GM18951 (cell line): ENCODE measurements around the gene UGT1A10.

ENCODE experiments used
- POLR2A ChIP-seq: IDR thresholded peaks from 4 replicates; pipeline ENCODE4 v1.6.1; 2011; ENCODE audit warnings: mild to moderate bottlenecking; ENCODE audit not compliant: insufficient read length, insufficient read depth; ENCODE audit errors: extremely low read depth
- in situ Hi-C: fragments of 300-500 bp; cut with MboI; formaldehyde crosslinking; loops from one replicate; pipeline ENCODE4 v1.12.0; 2022; ENCODE audit warnings: low sequenced_read_pairs, mixed read lengths, inconsistent platforms; ENCODE audit not compliant: unreplicated experiment

Gene UGT1A10

DNA sequence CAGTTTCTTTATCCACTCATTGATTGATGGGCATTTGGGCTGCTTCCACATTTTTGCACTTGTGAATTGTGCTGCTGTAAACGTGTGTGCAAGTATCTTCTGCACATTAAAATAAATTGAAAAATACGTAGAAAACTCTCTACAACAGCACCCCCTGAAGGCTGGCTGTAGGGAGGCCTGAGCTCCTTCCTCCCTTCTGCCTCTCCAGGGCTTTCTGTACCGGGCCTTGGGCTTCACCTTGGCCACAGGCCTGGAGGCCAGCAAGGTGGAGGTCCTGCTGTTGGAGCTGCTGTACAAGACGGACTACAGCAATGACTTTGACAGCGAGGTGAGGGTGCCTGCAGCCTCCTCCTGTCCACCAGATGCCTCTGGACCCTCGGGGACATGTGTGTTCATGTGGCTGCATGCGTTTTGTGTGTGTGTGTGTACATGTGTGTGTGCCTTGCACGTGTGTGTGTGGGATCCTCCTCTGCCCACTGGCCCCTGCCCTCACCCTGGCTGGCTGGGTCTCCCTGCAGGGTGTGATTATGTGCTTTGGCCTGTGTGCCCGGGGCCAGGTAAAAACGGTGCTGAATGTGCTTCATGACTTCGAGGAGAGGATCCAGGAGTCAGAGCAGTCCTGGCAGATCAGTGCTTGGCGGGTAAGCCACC is 171.1 kb downstream of the UGT1A10 start:
- in situ Hi-C loops = loop anchor here (10.0 kb wide), 1 partner anchor 343 kb away; no protein-coding TSS in a partner anchor
- TF ChIP-seq POLR2A = no peak

DNA sequence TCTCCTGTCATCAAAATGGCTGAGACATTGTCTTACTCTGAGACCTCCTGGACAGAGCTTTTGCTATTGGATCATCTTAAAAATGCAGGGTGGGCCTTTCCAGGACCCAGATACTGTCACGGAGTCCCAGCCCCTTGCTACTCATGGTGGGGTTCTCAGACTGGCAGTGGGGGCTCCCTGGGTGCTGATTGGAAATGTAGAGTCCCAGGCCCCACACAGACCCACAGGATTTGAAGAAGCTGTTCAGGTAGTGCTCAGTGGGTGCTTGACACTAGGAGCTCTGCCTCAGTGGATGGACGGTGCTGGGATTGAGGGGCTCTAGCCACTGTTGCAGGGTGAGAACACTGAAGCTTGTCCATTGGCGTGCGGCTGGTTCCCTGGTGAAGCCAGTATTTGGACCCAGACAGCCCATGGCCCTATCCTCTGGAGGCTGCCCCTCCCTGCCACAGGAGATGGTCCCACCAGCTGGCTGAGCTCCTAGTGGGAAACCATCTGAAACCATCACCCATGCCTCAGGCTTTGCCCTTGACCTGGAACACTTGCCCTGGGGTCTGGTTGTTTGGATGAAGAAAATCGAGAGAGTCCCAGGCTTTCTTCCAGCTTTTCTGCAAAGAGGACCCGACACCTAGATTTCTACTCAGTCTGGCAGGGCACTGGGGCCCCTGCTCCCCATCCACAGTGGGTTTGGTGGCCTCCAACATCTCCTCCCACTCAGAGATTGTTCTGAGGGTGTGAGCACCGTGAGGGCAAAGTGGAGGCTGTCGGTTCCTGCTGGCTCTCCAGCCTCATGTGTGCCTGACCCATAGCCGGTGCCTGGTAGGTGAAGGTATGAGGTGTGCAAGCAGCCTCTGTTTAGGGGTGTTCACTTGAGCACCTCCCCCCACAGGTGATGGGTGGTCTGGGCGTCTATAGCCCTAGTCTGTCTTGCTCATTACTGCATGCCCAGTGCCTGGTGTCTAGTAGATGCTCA is 172.0 kb downstream of the UGT1A10 start:
- no peak for TF ChIP-seq POLR2A
- in situ Hi-C loops = loop anchor here (10.0 kb wide), 1 partner anchor 343 kb away; no protein-coding TSS in a partner anchor

DNA sequence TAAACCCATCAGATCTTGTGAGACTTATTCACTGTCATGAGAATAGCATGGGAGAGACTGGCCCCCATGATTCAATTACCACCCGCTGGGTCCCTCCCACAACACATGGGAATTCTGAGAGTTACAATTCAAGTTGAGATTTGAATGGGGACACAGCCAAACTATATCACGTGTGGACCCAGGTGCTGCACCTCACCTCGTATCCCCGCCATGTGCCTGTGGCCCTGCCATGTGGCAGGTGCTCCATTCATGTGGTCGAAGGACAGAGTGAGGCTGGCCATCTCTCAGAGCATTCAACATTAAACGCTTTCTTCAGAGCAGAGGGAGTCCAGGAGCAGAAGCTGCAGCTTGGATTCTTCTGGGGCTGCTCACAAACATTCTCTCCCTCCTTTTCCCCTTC is 174.1 kb downstream of the UGT1A10 start:
- TF ChIP-seq POLR2A = no peak
- in situ Hi-C loops = no loop called here

DNA sequence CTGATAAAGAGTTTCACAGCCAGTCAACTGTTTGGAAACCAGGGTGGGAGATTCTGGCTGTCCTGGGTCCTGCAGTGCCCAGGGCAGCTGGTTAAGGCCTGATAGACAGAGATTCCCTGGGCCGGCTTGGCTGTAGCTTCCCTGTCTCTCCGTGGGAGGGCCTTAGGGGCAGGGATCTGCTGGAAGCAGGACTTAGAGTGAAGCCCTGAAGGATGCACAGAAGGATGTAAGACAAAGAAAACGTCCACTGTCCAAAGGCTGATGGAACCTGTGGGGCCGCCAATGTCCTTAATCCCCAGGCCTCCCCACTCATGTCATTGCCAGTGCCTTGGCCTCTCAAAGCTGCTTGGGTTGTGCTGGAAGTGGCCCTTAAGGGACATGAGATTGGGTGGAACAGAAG is 174.8 kb downstream of the UGT1A10 start:
- no peak for TF ChIP-seq POLR2A
- in situ Hi-C loops = no loop called here

DNA sequence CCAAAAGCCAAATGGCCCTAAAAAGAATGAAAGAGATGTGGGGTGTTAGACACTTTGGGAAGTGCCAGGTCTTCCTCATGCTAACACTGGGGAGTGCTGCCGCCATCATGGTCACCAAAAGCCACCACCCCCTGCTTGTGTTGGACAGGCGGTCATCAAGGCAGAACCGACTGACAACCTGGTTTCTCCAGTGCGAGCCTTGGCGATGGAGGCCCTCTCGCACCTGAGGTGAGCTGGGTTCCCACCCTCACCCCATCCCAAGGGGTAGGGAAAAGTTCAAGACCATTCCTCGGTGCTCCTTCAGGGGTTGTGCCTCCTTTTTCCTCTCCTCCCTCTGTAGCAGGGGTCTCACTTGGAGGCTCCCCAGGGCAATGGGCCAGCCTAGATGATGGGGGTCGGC is 175.5 kb downstream of the UGT1A10 start:
- TF ChIP-seq POLR2A = no peak
- in situ Hi-C loops = no loop called here

DNA sequence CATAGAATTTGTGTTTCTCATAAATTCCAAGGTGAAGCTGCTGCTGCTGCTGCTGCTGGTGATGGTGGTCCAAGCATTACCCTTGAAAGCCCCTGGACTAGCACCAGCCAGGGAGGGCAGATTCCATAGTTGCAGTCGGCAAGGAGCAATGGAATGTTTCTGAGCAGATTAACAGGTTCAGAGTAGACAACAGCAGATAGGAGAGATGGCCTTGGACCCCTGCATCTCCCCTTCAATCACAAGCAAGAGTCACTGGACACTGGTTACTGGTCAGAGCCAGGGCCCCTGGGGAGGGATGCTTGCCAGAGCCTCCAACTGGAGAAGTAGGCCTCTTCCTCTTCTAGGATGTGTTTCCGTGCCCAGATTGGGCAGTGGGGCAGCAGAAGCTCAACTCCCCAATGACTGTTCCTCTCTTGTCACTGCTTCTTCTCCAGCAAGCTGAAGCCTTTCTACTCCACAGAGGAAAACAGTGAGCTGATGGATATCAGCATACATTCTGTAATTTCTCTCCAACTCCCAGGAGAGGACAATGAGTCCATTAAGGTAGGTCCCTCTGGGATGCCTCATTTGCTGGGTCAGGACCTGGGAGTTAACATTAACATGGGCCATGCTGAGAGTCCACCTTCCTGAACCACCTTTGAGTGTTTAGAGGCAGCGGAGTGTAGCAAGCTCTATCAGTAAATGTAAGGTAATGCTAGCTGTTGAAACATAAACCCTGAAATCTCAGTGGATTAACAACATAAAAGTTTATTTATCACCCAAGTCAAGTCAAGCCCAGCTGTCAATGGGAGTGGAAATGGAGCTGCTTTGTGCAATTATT is 177.2 kb downstream of the UGT1A10 start:
- in situ Hi-C loops = no loop called here
- no peak for TF ChIP-seq POLR2A

DNA sequence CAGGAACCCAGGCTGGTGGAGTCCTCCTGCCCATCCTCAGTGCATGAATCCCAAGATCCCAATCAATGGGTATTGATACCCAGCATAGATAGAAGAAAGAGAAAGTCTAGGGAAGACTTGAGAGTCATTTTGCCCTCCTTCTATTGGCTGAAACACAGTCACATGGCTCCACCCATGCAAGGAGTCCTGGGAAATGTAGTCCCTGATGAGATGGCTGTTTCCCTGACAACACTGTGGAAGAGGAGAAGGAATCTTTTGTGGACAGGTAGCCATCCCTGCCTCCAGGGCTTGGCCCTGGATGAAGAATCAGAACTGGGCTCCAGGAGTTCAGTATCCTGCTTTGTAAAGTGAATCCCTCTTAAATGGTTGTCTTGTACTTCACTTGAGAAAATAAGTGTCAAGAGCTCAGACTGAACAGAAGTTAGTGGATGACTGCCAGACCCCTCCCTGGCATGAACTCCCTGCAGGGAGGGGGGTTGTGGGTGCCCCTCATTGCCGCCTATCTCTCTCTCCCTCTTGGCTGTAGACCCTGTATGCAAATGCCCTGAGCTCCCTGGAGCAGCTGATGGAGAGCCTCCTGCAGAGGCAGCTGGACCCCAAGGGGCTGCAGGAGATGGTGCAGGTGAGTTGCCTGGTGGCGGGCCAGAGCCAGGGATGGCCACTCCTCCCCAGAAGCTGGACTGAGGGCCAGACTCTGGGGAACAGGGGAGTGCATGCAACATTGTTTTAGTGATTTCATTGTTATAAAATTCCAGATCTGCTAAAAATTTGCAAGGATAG is 178.0 kb downstream of the UGT1A10 start:
- no peak for TF ChIP-seq POLR2A
- in situ Hi-C loops = no loop called here

DNA sequence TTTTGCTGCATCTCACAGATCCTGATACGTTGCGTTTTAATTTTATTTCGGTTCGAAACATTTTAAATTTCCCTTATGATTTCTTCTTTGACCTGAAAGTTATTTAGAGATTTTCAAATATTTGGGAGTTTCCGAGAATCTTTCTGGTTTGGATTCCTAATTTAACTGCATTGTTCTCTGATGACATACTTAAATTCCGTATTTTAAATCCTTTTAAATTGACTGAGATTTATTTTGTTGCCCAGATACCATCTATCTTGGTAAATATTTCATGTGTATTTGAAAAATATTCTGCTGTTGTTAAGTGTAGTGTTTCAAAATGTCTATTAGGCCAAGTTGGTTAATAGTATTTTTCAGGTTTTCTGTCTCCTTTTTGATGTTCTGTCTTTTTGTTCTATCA is 179.6 kb downstream of the UGT1A10 start:
- in situ Hi-C loops = no loop called here
- TF ChIP-seq POLR2A = no peak

DNA sequence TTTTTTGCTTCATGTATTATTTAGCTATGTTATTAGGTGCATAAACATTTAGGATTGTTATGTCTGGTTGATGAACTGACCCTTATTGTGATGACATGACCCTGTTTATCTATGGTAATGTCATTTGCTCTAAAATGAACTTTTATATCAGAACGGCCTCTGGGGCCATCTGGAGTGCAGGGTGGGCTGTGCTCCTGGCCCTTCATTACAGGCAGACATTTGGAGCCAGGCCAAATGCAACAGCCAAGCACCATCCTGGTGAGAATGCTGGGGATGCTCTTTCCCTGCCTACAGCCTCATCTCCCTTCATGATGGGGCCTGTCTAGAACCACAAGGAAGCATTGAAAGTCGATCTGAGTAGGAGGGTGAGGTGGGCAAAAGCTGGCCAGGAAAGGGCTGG is 180.1 kb downstream of the UGT1A10 start:
- in situ Hi-C loops = no loop called here
- no peak for TF ChIP-seq POLR2A

DNA sequence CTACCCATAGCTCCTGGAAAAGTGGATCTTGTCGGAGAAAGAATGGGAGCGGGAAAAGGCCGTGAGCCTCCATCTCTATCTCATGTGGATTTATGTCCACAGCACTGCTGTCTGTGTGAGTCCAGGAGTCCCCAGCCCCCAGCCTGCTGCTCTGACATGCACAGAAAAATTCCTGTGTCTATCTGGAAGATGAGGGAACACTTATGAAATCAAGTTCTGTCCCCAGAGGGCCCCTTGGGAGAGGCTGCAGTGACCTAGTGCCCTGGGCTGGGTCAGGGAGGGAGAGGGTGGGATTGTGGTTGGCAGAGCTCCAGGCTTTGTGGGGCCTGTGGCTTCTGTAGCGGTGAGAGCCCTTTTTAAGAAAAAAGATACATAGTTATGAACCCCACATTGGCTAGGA is 180.5 kb downstream of the UGT1A10 start:
- in situ Hi-C loops = no loop called here
- no peak for TF ChIP-seq POLR2A

DNA sequence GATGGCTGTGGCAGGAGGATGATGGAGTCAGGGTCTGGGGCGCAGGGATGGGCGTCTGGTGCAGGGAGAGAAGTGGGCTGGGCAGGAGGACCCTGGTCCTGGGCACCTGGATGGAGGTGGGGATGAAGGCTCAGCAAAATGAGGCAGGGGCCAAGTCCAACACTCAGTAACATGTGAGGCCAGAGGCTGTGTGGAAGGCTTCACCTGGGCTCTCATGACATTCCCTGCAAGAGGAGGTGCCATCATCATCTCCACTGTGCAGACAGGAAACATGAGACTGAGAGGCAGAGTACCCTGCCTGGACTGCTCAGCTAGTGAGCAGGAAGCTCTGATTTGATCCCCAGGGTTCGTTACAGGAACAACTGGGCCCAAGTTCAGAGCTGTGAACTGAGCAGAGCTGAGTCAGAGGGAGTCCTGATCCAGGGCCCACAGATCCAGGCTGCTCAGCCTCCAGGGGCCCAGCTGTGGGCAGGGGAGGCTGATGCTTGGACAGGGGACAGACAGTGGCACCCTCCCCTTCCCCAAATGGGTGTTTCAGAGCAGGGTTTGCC is 181.2 kb downstream of the UGT1A10 start:
- no peak for TF ChIP-seq POLR2A
- in situ Hi-C loops = no loop called here

DNA sequence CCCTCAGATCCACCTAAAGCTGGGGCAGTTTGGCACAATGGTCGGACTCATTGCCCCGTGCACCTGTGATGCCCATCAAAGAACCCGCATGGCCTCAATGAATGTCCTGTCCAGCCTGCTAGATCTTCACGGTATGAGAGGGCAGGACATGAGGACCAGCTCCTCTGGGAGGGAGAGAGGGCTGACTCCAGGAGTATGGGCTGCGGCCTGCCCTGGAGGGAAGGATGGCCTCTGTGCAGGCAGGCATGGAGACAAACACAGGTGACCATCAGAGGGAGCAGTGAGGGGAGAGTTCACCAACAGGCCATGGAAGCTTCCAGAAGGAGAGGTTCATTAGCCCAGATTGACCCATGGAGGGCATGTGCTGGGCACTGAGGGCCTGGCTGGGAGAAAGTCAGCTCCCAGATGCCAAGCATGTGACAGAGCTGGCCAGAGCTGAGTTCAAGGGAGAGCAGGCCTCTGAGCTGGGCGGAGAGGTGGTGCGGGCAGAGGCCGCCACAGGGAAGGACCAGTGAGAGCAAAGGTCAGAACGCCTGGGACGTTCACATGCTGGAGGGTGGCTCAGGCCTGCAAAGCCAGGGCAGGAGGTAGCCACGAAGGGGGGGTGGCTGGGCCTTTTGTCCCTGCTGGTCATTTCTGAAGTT is 181.9 kb downstream of the UGT1A10 start:
- no peak for TF ChIP-seq POLR2A
- in situ Hi-C loops = no loop called here
